Breast epithelium (tissue), 4 donors: ENCODE data around the gene ZNF134. TPM values are rescaled to one million over a fixed set of nuclear protein-coding genes. Genes with fewer than 3 reads are reported as not detected.

ENCODE experiments used
- DNase-seq, 2 donors: peaks; one replicate each; pipeline ENCODE4 v3.0.0-alpha.2; 2019; ENCODE audit warnings: low spot score in 2 of 2
- H3K27ac ChIP-seq, 2 donors: fragments of 200-600 bp; sonication (generic) in 1 of 2; one replicate each; pipeline ENCODE4 v1.5.1; 2016 to 2019; ENCODE audit warnings: mild to moderate bottlenecking in 1 of 2
- H3K27me3 ChIP-seq, 2 donors: fragments of 200-600 bp; sonication (generic) in 1 of 2; one replicate each; pipeline versions ENCODE4 v1.5.1 to v1.6.0; 2017 to 2019; ENCODE audit warnings: control low read depth in 1 of 2, mild to moderate bottlenecking in 1 of 2
- H3K36me3 ChIP-seq: fragments of 200-600 bp; one replicate; pipeline ENCODE4 v1.5.1; 2019
- H3K4me1 ChIP-seq, 2 donors: fragments of 200-600 bp; sonication (generic); one replicate each; pipeline ENCODE4 v1.5.1; 2016 to 2019; ENCODE audit warnings: control low read depth in 1 of 2
- H3K4me3 ChIP-seq, 3 donors: fragments of 200-600 bp; sonication (generic); 1 replicate in 2 of 3; 2 replicates in 1 of 3; pipeline ENCODE4 v1.5.1; 2016 to 2019; ENCODE audit warnings: mild to moderate bottlenecking in 3 of 3, moderate library complexity in 2 of 3
- H3K9me3 ChIP-seq, 2 donors: fragments of 200-600 bp; sonication (generic) in 1 of 2; one replicate each; pipeline ENCODE4 v1.5.1; 2016 to 2019; ENCODE audit warnings: control low read depth in 1 of 2
- CTCF ChIP-seq, 3 donors: fragments of 450-650 bp; IDR thresholded peaks; one replicate each; pipeline ENCODE4 v1.5.1; 2016 to 2017; ENCODE audit warnings: antibody characterized with exemption in 3 of 3, mild to moderate bottlenecking in 3 of 3, moderate library complexity in 3 of 3
- POLR2A ChIP-seq: fragments of 450-650 bp; IDR thresholded peaks from one replicate; pipeline ENCODE4 v1.6.1; 2016; ENCODE audit warnings: antibody characterized with exemption, mild to moderate bottlenecking, moderate library complexity
- POLR2AphosphoS5 ChIP-seq, 3 donors: sonication (generic); formaldehyde crosslinking; IDR thresholded peaks; one replicate each; pipeline ENCODE4 v1.6.1; 2017; ENCODE audit warnings: antibody characterized with exemption in 3 of 3
- intact Hi-C: fragments of 100-400 bp; cut with DNase I; formaldehyde crosslinking; loops from one replicate; pipeline ENCODE4 v1.15.1; 2023; ENCODE audit warnings: low total_unique reads
- total RNA-seq, 3 donors: library from RNA; depleted of rRNA; stranded (reverse); fragments of >200 nt; gene quantifications; one replicate each; pipeline ENCODE4 v1.1.0, GENCODE V29; 2016

Gene ZNF134
- total RNA-seq, 3 donors from 2014 or later = 18.2 to 31.6 (median 18.4) TPM

DNA sequence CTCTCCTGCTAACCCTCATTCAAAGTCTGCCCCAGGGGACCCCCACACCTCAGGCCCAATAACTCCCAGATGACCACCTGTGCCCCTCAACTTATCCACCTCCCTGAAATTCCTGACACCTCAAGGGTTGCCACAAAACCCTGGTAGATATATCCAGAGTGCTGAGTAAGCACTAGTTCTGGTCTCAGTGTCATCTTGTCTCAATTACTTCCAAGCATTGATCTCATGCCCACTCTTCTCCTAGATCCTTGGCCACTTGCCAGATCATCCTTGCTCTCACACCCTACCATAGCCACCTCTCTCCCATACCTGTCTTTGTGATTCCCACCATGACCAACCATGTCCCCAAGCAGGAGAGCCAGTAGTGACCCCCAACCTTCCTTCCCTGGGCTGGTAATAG is 37.4 kb upstream of the ZNF134 start:
- H3K4me1 ChIP-seq = peaks cover 0 to 4% of the 10 kb centered on the region in 2 donors
- no peak for TF ChIP-seq POLR2AphosphoS5 (IDR thresholded peaks at IDR 0.05)
- no peak for TF ChIP-seq CTCF (IDR thresholded peaks at IDR 0.05)
- no peak for TF ChIP-seq POLR2A
- H3K27me3 ChIP-seq = no peaks in the 10 kb centered on the region
- H3K9me3 ChIP-seq = peaks cover 58 to 62% of the 10 kb centered on the region in 2 donors
- peaks cover 45% of the 10 kb centered on the region for H3K36me3 ChIP-seq
- H3K27ac ChIP-seq = no peak overlapping the region
- intact Hi-C loops = no loop called here
- H3K4me3 ChIP-seq = no peak overlapping the region
- no peak for DNase-seq

DNA sequence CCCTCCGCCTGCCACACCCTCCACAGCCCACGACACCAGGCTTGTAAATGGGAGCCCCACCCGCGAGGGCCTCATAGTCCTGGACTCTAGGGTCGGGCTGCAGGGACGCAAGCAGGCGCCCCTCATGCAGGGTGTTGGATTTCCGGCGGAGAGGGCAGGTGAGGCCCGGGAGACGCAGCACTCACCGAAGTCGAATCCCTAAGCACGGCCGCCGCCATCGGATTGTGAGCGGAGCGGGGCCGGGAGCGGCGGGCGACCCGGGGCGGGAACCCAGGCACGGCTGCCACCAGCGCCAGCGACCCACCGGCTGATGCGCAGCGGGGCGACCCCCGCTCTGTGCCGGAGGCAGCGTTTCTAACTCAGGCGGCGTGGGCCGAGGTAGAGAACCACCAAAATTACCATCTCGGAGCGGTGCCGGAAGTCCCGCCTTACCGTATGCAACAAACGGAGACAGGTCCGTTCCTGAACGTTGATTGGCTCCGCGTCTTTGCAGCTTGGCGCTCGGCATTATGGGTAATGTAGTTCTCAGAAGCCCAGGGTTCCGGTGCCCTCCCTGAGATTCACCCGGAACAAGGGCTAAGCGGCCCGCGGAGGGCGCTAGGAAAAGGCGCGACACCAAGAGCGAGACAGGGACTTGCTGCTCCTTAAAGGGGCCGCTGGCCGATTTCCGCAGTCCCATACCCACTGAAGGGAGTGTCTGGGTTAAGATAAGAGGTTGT is 35.4 kb upstream of the ZNF134 start, which contains the start of gene ZNF416:
Gene ZNF416 (minus strand): TSS at position 425 of the 719 bp plus-strand sequence. CDS start 207 bp downstream, at position 218.
- peak within 1 kb of the TSS; percentile 91 to 98 (median 97) for H3K4me3 ChIP-seq
- DNase-seq = peak; percentile 95 to 97
- peak in 1 of 3 donors; percentile 17 for TF ChIP-seq CTCF (IDR thresholded peaks at IDR 0.05)
- peak; percentile 29 to 77 (median 71) for TF ChIP-seq POLR2AphosphoS5 (IDR thresholded peaks at IDR 0.05)
- no peak for TF ChIP-seq POLR2A
- H3K27ac ChIP-seq = peak within 1 kb of the TSS; percentile 74 to 76
- intact Hi-C loops = no loop called here
- H3K4me1 ChIP-seq = peaks cover 0 to 4% of the 10 kb centered on the region in 2 donors
- no peaks in the 10 kb centered on the region for H3K27me3 ChIP-seq
- peaks cover 28% of the 10 kb centered on the region for H3K36me3 ChIP-seq
- peaks cover 42 to 44% of the 10 kb centered on the region in 2 donors for H3K9me3 ChIP-seq

DNA sequence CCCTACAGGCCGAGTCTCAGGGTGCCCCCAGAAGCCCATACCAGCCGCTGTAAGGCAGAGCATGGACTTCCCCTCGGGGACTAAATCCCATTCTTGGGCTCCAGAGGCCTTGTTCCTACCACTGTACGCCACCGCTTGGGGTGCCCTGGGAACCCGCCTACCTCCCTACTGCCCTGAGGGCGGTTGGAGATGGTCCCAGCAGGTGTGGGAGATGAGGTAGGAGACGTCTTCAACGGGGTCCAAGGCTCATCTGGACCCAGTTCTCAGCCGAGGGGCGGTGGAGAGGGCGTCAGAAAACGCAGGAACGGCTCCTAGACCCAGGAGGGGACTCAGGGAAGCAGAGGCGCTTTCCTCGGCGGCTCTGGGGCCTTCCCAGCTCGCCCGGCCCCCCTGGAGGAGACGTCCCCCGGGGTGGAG is 30.9 kb upstream of the ZNF134 start:
- no peak overlapping the region for H3K27ac ChIP-seq
- no peaks in the 10 kb centered on the region for H3K27me3 ChIP-seq
- no peaks in the 10 kb centered on the region for H3K36me3 ChIP-seq
- peak overlapping the region in 2 of 3 donors; percentile 72 for H3K4me3 ChIP-seq
- DNase-seq = no peak
- TF ChIP-seq CTCF (IDR thresholded peaks at IDR 0.05) = no peak
- TF ChIP-seq POLR2A = no peak
- no peak for TF ChIP-seq POLR2AphosphoS5 (IDR thresholded peaks at IDR 0.05)
- intact Hi-C loops = no loop called here
- peaks cover 32 to 46% of the 10 kb centered on the region in 2 donors for H3K9me3 ChIP-seq
- H3K4me1 ChIP-seq = peaks cover 0 to 3% of the 10 kb centered on the region in 2 donors

GRCh38 chr19:57583521-57584416 is 30.3 kb upstream of the ZNF134 start, which contains the start of gene ZIK1:
Gene ZIK1 (plus strand): TSS chr19:57584145. CDS start chr19:57584357, 212 bp downstream.
- intact Hi-C loops = no loop called here

More at GRCh38 chr19:57583521-57584416, 30.3 kb upstream of the ZNF134 start, which contains the start of gene ZIK1:
- Histone ChIP-seq H3K4me1 (peaks cover 0 to 3% of the 10 kb centered on the region in 2 donors), H3K4me3 (peak within 1 kb of the TSS; percentile 55 to 72 (median 72)), H3K36me3 (no peaks in the 10 kb centered on the region), H3K9me3 (peaks cover 38 to 52% of the 10 kb centered on the region in 2 donors), H3K27me3 (no peaks in the 10 kb centered on the region), H3K27ac (peak within 1 kb of the TSS; percentile 4 to 41)
- TF ChIP-seq CTCF (IDR thresholded peaks at IDR 0.05) = peak in 1 of 3 donors; percentile 7
- peak in 1 of 3 donors; percentile 36 for TF ChIP-seq POLR2AphosphoS5 (IDR thresholded peaks at IDR 0.05)
- no peak for TF ChIP-seq POLR2A
- DNase-seq = peak; percentile 85
